ENCODE data around the gene HHIPL1. TPM values are rescaled to one million over a fixed set of nuclear protein-coding genes. Genes with fewer than 3 reads are reported as not detected.
A peak's percentile ranks its signal among the peaks of the same experiment; 100 is the strongest.

Gene HHIPL1
- total RNA-seq, 4 donors from 2014 or later, result 2.6 to 3.9 (median 3.1) TPM

GRCh38 chr14:99619835-99620834 lies 24.8 kb upstream of the HHIPL1 start:
- peak overlapping the region in 1 of 4 donors; percentile 11 for H3K27ac ChIP-seq
- peaks cover 0 to 18% of the 10 kb centered on the region in 2 donors for H3K27me3 ChIP-seq
- peaks cover 0 to 18% (median 4%) of the 10 kb centered on the region in 4 donors for H3K4me1 ChIP-seq
- no peaks in the 10 kb centered on the region for H3K9me3 ChIP-seq
- no peak for TF ChIP-seq POLR2A (IDR thresholded peaks at IDR 0.05)
- TF ChIP-seq CTCF (IDR thresholded peaks at IDR 0.05), result no peak
- TF ChIP-seq EP300 (IDR thresholded peaks at IDR 0.05), result peak in 1 of 2 donors; percentile 64
- no peaks in the 10 kb centered on the region for H3K36me3 ChIP-seq
- DNase-seq (ENCODE audit: low spot score in 2 of 2), result no peak
- no peak overlapping the region for H3K4me3 ChIP-seq
- WGBS, 2 donors, result 45 to 48% methylated on average over 11 to 13 of the region's 13 CpGs

GRCh38 chr14:99621948-99622347 lies 23.0 kb upstream of the HHIPL1 start:
- TF ChIP-seq POLR2A (IDR thresholded peaks at IDR 0.05) (no peak), EP300 (IDR thresholded peaks at IDR 0.05) (no peak), CTCF (IDR thresholded peaks at IDR 0.05) (no peak)
- H3K27ac ChIP-seq, result no peak overlapping the region
- DNase-seq (ENCODE audit: low spot score in 2 of 2), result no peak
- WGBS, 2 donors, result 68 to 83% methylated on average over 6 of the region's 6 CpGs
- H3K4me3 ChIP-seq, result no peak overlapping the region
- H3K36me3 ChIP-seq, result no peaks in the 10 kb centered on the region
- peaks cover 0 to 12% (median 0%) of the 10 kb centered on the region in 4 donors for H3K4me1 ChIP-seq
- H3K27me3 ChIP-seq, result peaks cover 0 to 16% of the 10 kb centered on the region in 2 donors
- no peaks in the 10 kb centered on the region for H3K9me3 ChIP-seq

GRCh38 chr14:99624024-99624423 lies 20.9 kb upstream of the HHIPL1 start:
- Histone ChIP-seq H3K27ac (no peak overlapping the region), H3K9me3 (no peaks in the 10 kb centered on the region), H3K27me3 (peaks cover 0 to 16% of the 10 kb centered on the region in 2 donors), H3K36me3 (no peaks in the 10 kb centered on the region), H3K4me1 (peaks cover 0 to 12% (median 0%) of the 10 kb centered on the region in 4 donors), H3K4me3 (no peak overlapping the region)
- 80 to 87% methylated on average over 1 to 6 of the region's 6 CpGs for WGBS, 2 donors
- TF ChIP-seq EP300 (IDR thresholded peaks at IDR 0.05) (no peak), POLR2A (IDR thresholded peaks at IDR 0.05) (no peak), CTCF (IDR thresholded peaks at IDR 0.05) (no peak)
- no peak for DNase-seq (ENCODE audit: low spot score in 2 of 2)

GRCh38 chr14:99624971-99625370 lies 20.0 kb upstream of the HHIPL1 start:
- H3K27ac ChIP-seq, result no peak overlapping the region
- no peak overlapping the region for H3K4me3 ChIP-seq
- no peak for DNase-seq (ENCODE audit: low spot score in 2 of 2)
- WGBS, 2 donors, result 78 to 80% methylated on average over 12 to 13 of the region's 13 CpGs
- TF ChIP-seq POLR2A (IDR thresholded peaks at IDR 0.05) (no peak), CTCF (IDR thresholded peaks at IDR 0.05) (no peak), EP300 (IDR thresholded peaks at IDR 0.05) (no peak)
- H3K9me3 ChIP-seq, result no peaks in the 10 kb centered on the region
- peaks cover 0 to 6% (median 0%) of the 10 kb centered on the region in 4 donors for H3K4me1 ChIP-seq
- H3K27me3 ChIP-seq, result peaks cover 0 to 16% of the 10 kb centered on the region in 2 donors
- H3K36me3 ChIP-seq, result no peaks in the 10 kb centered on the region

GRCh38 chr14:99625476-99625875 lies 19.5 kb upstream of the HHIPL1 start:
- WGBS, 2 donors, result 87 to 92% methylated on average over 3 of the region's 3 CpGs

More at GRCh38 chr14:99625476-99625875, 19.5 kb upstream of the HHIPL1 start:
- peaks cover 0 to 6% (median 0%) of the 10 kb centered on the region in 4 donors for H3K4me1 ChIP-seq
- no peak for DNase-seq (ENCODE audit: low spot score in 2 of 2)
- no peak overlapping the region for H3K4me3 ChIP-seq
- TF ChIP-seq EP300 (IDR thresholded peaks at IDR 0.05) (no peak), POLR2A (IDR thresholded peaks at IDR 0.05) (no peak), CTCF (IDR thresholded peaks at IDR 0.05) (no peak)
- no peaks in the 10 kb centered on the region for H3K9me3 ChIP-seq
- no peaks in the 10 kb centered on the region for H3K36me3 ChIP-seq
- H3K27ac ChIP-seq, result no peak overlapping the region
- peaks cover 0 to 16% of the 10 kb centered on the region in 2 donors for H3K27me3 ChIP-seq

Measured in tibial nerve (tissue), 4 donors.